Chondrocyte (in vitro differentiated cells): ENCODE results near the gene MAN2A1. TPM values are rescaled to one million over a fixed set of nuclear protein-coding genes. Genes with fewer than 3 reads are reported as not detected.
A peak's percentile ranks its signal among the peaks of the same experiment; 100 is the strongest.

Source experiments
- DNase-seq: peaks from one replicate; pipeline ENCODE4 v3.0.0; 2021; ENCODE audit warnings: mixed read lengths, low spot score
- H3K27ac Mint-ChIP-seq: one replicate; pipeline ENCODE4 v1.8.0; 2021; ENCODE audit warnings: mild to moderate bottlenecking, moderate library complexity, mixed read lengths; ENCODE audit not compliant: unreplicated experiment
- H3K27me3 Mint-ChIP-seq: 2 replicates; pipeline ENCODE4 v1.8.0; 2021; ENCODE audit warnings: low read depth, mixed read lengths
- H3K36me3 Mint-ChIP-seq: 2 replicates; pipeline ENCODE4 v1.8.0; 2021; ENCODE audit warnings: low read depth, mixed read lengths
- H3K4me1 Mint-ChIP-seq: 2 replicates; pipeline ENCODE4 v1.8.0; 2021; ENCODE audit warnings: low read depth, mild to moderate bottlenecking, mixed read lengths
- H3K4me3 Mint-ChIP-seq: one replicate; pipeline ENCODE4 v1.8.0; 2021; ENCODE audit warnings: mild to moderate bottlenecking, moderate library complexity, mixed read lengths; ENCODE audit not compliant: unreplicated experiment
- H3K9me3 Mint-ChIP-seq: 2 replicates; pipeline ENCODE4 v1.8.0; 2021; ENCODE audit warnings: low read depth, mixed read lengths
- CTCF ChIP-seq: fragments of 200-600 bp; sonication (generic); IDR thresholded peaks from 2 replicates; pipeline ENCODE4 v1.5.0; 2021; ENCODE audit warnings: antibody characterized with exemption, mild to moderate bottlenecking, moderate library complexity
- total RNA-seq: library from RNA; stranded (reverse); gene quantifications from 3 replicates; pipeline ENCODE4 v1.2.1, GENCODE V29; 2021

Gene MAN2A1
- total RNA-seq, 1 donor from 2014 or later, result 75.0 TPM

GRCh38 chr5:109709225-109709624 is 19.5 kb downstream of the MAN2A1 start:
- H3K36me3 Mint-ChIP-seq, result peaks cover 2% of the 10 kb centered on the region
- H3K27ac Mint-ChIP-seq, result no peak overlapping the region
- no peaks in the 10 kb centered on the region for H3K9me3 Mint-ChIP-seq
- no peaks in the 10 kb centered on the region for H3K27me3 Mint-ChIP-seq
- no peak for TF ChIP-seq CTCF
- peaks cover 38% of the 10 kb centered on the region for H3K4me1 Mint-ChIP-seq
- no peak for DNase-seq
- no peak overlapping the region for H3K4me3 Mint-ChIP-seq

GRCh38 chr5:109711673-109712072 is 21.9 kb downstream of the MAN2A1 start:
- no peak for DNase-seq
- Mint-ChIP-seq H3K4me3 (no peak overlapping the region), H3K9me3 (no peaks in the 10 kb centered on the region), H3K27me3 (no peaks in the 10 kb centered on the region), H3K36me3 (peaks cover 5% of the 10 kb centered on the region), H3K4me1 (peaks cover 25% of the 10 kb centered on the region), H3K27ac (no peak overlapping the region)
- no peak for TF ChIP-seq CTCF

- H3K4me3 Mint-ChIP-seq, result no peak overlapping the region
- TF ChIP-seq CTCF, result no peak
- H3K27ac Mint-ChIP-seq, result peak overlapping the region; percentile 30
- DNase-seq, result no peak
- no peaks in the 10 kb centered on the region for H3K27me3 Mint-ChIP-seq
- peaks cover 18% of the 10 kb centered on the region for H3K4me1 Mint-ChIP-seq
- peaks cover 13% of the 10 kb centered on the region for H3K36me3 Mint-ChIP-seq
- H3K9me3 Mint-ChIP-seq, result no peaks in the 10 kb centered on the region
Observed at GRCh38 chr5:109713453-109713852, 23.7 kb downstream of the MAN2A1 start.

- H3K36me3 Mint-ChIP-seq, result peaks cover 15% of the 10 kb centered on the region
- no peak for DNase-seq
- H3K4me1 Mint-ChIP-seq, result peaks cover 16% of the 10 kb centered on the region
- no peaks in the 10 kb centered on the region for H3K27me3 Mint-ChIP-seq
- TF ChIP-seq CTCF, result no peak
- H3K9me3 Mint-ChIP-seq, result no peaks in the 10 kb centered on the region
- no peak overlapping the region for H3K4me3 Mint-ChIP-seq
- H3K27ac Mint-ChIP-seq, result no peak overlapping the region
Observed at GRCh38 chr5:109714592-109714991, 24.9 kb downstream of the MAN2A1 start.

- Mint-ChIP-seq H3K27me3 (no peaks in the 10 kb centered on the region), H3K27ac (no peak overlapping the region), H3K4me1 (peaks cover 15% of the 10 kb centered on the region), H3K4me3 (no peak overlapping the region), H3K9me3 (no peaks in the 10 kb centered on the region), H3K36me3 (peaks cover 16% of the 10 kb centered on the region)
- no peak for TF ChIP-seq CTCF
- DNase-seq, result no peak
Observed at GRCh38 chr5:109718216-109718615, 28.5 kb downstream of the MAN2A1 start.
